Measurements from ENCODE around the gene CSPG4. TPM values are rescaled to one million over a fixed set of nuclear protein-coding genes. Genes with fewer than 3 reads are reported as not detected.
A peak's percentile ranks its signal among the peaks of the same experiment; 100 is the strongest.
"Not testable (repeated sequence)": the region's sequence is repeated elsewhere in the genome, so short reads cannot be mapped to it uniquely, and the experiment has no call there.

The CSPG4 gene
- total RNA-seq, 1 experiment from 2014 or later, result 2.0 TPM

GRCh38 chr15:75713338-75713895, 769 bp upstream of the CSPG4 start:
- WGBS (ENCODE audit: extremely low coverage, insufficient read length, low lambda C conversion rate), result no CpG with 5 or more reads among the region's 9 CpGs
- Histone ChIP-seq H3K79me1 (ENCODE audit: insufficient read depth, low read depth, low read length, poor library complexity, severe bottlenecking) (no peaks in the 10 kb centered on the region), H4K20me1 (ENCODE audit: control insufficient read depth, insufficient read depth, insufficient read length) (no peaks in the 10 kb centered on the region), H2AFZ (ENCODE audit: low read length) (peak overlapping the region; percentile 52), H2BK15ac (ENCODE audit: low read depth, low read length) (no peak overlapping the region), H4K8ac (replicated peaks; ENCODE audit: insufficient read length, low read depth, low read length) (no peak overlapping the region), H3K4me2 (ENCODE audit: insufficient read depth, insufficient read length, low read length) (peak overlapping the region; percentile 40), H4K91ac (ENCODE audit: insufficient read length, low read depth, low read length) (no peak overlapping the region), H2BK120ac (ENCODE audit: low read depth, low read length, poor library complexity, severe bottlenecking) (no peak overlapping the region), H3K23me2 (ENCODE audit: insufficient read length, low read depth, low read length, poor library complexity, severe bottlenecking) (no peaks in the 10 kb centered on the region), H3K79me2 (ENCODE audit: insufficient read depth, low read length) (no peaks in the 10 kb centered on the region), H2AK5ac (ENCODE audit: insufficient read length, low read length) (no peak overlapping the region), H3K27ac (ENCODE audit: insufficient read length, low read depth, low read length) (no peak overlapping the region), H3K27me3 (ENCODE audit: insufficient read depth, low read length) (no peaks in the 10 kb centered on the region), H3K14ac (ENCODE audit: insufficient read depth, low read length) (no peak overlapping the region), H3T11ph (ENCODE audit: low read length) (no peak overlapping the region), H2BK12ac (ENCODE audit: insufficient read length, low read depth, low read length) (peak overlapping the region; percentile 36), H3K4me1 (ENCODE audit: insufficient read depth, low read length) (peaks cover 8% of the 10 kb centered on the region), H3K56ac (ENCODE audit: insufficient read length, low read depth, low read length) (no peak overlapping the region), H2BK5ac (ENCODE audit: insufficient read length, low read length) (no peak overlapping the region), H3K4ac (ENCODE audit: low read depth, low read length) (no peak overlapping the region), H3K18ac (ENCODE audit: insufficient read length, low read depth, low read length) (no peak overlapping the region), H3K9me3 (ENCODE audit: control insufficient read depth, low read depth, low read length) (no peaks in the 10 kb centered on the region), H3K9ac (ENCODE audit: extremely low read depth, insufficient read length, low read length) (no peak overlapping the region), H3K23ac (ENCODE audit: insufficient read length, low read depth, low read length) (no peak overlapping the region), H4K5ac (ENCODE audit: insufficient read length, low read depth, low read length) (no peak overlapping the region), H2BK20ac (ENCODE audit: low read depth, low read length, poor library complexity, severe bottlenecking) (no peak overlapping the region)
- no peaks in the 10 kb centered on the region; a peak in 1 of 5 replicates for H3K9me3 Mint-ChIP-seq
- peaks cover 12 to 20% of the 10 kb centered on the region in 2 experiments for H3K4me1 Mint-ChIP-seq
- H3K27me3 Mint-ChIP-seq (ENCODE audit: low read depth), result peaks cover 33% of the 10 kb centered on the region
- no peak for TF ChIP-seq CTCF (conservative IDR thresholded peaks at IDR 0.05)
- peak; percentile 53 for DNase-seq
- no peaks in the 10 kb centered on the region for H3K36me3 Mint-ChIP-seq (ENCODE audit: insufficient read depth in 1 of 3, low read depth in 3 of 3)
- H3K27ac Mint-ChIP-seq, result no peak overlapping the region
- peak overlapping the region; percentile 35 to 69; a peak in 4 of 5 replicates for H3K4me3 Mint-ChIP-seq

GRCh38 chr15:75711495-75711894, 1.2 kb downstream of the CSPG4 start:
- not testable (repeated sequence) for H3T11ph ChIP-seq (ENCODE audit: low read length); DNase-seq; H2BK12ac ChIP-seq (ENCODE audit: insufficient read length, low read depth, low read length); H3K14ac ChIP-seq (ENCODE audit: insufficient read depth, low read length); H2AFZ ChIP-seq (ENCODE audit: low read length); H3K4ac ChIP-seq (ENCODE audit: low read depth, low read length); H3K9ac ChIP-seq (ENCODE audit: extremely low read depth, insufficient read length, low read length); H3K79me1 ChIP-seq (ENCODE audit: insufficient read depth, low read depth, low read length, poor library complexity, severe bottlenecking); H3K27me3 ChIP-seq (ENCODE audit: insufficient read depth, low read length); H2BK15ac ChIP-seq (ENCODE audit: low read depth, low read length); H4K5ac ChIP-seq (ENCODE audit: insufficient read length, low read depth, low read length); H3K9me3 Mint-ChIP-seq; H3K4me2 ChIP-seq (ENCODE audit: insufficient read depth, insufficient read length, low read length); H3K23ac ChIP-seq (ENCODE audit: insufficient read length, low read depth, low read length); H3K27ac ChIP-seq (ENCODE audit: insufficient read length, low read depth, low read length); H3K79me2 ChIP-seq (ENCODE audit: insufficient read depth, low read length); H2BK120ac ChIP-seq (ENCODE audit: low read depth, low read length, poor library complexity, severe bottlenecking); H3K36me3 Mint-ChIP-seq (ENCODE audit: insufficient read depth in 1 of 3, low read depth in 3 of 3); H3K9me3 ChIP-seq (ENCODE audit: control insufficient read depth, low read depth, low read length); H4K20me1 ChIP-seq (ENCODE audit: control insufficient read depth, insufficient read depth, insufficient read length); H3K4me1 ChIP-seq (ENCODE audit: insufficient read depth, low read length); H2BK20ac ChIP-seq (ENCODE audit: low read depth, low read length, poor library complexity, severe bottlenecking); H4K91ac ChIP-seq (ENCODE audit: insufficient read length, low read depth, low read length); H4K8ac ChIP-seq (replicated peaks; ENCODE audit: insufficient read length, low read depth, low read length); H2BK5ac ChIP-seq (ENCODE audit: insufficient read length, low read length); H3K18ac ChIP-seq (ENCODE audit: insufficient read length, low read depth, low read length); H3K56ac ChIP-seq (ENCODE audit: insufficient read length, low read depth, low read length); H2AK5ac ChIP-seq (ENCODE audit: insufficient read length, low read length); H3K23me2 ChIP-seq (ENCODE audit: insufficient read length, low read depth, low read length, poor library complexity, severe bottlenecking)
- H3K27ac Mint-ChIP-seq, result peak overlapping the region in 1 of 3 experiments; percentile 57; a peak in 2 of 7 replicates
- no CpG with 5 or more reads among the region's 7 CpGs for WGBS (ENCODE audit: extremely low coverage, insufficient read length, low lambda C conversion rate)
- peak overlapping the region in 1 of 2 experiments; percentile 60; a peak in 3 of 5 replicates for H3K4me3 Mint-ChIP-seq
- peaks cover 12 to 23% of the 10 kb centered on the region in 2 experiments for H3K4me1 Mint-ChIP-seq
- peaks cover 23% of the 10 kb centered on the region for H3K27me3 Mint-ChIP-seq (ENCODE audit: low read depth)

Data from H9 (cell line).